Stimulated activated CD8-positive, alpha-beta memory T cell treated with anti-CD3 and anti-CD28 coated beads, Interleukin-7, amount 100 ng/mL, for 48 hours (primary cell): ENCODE measurements around the gene MOAP1.
"Not testable (repeated sequence)": the region's sequence is repeated elsewhere in the genome, so short reads cannot be mapped to it uniquely, and the experiment has no call there.

ENCODE experiments used
- DNase-seq, 2 donors: peaks; one replicate each; pipeline ENCODE4 v3.0.0-alpha.2; 2020; ENCODE audit warnings: low read depth in 1 of 2; ENCODE audit errors: extremely low read depth in 1 of 2

MOAP1 gene

GRCh38 chr14:93150227-93151208 lies 34.2 kb downstream of the MOAP1 start:
- DNase-seq, result no peak

GRCh38 chr14:93148979-93149378 lies 35.7 kb downstream of the MOAP1 start:
- DNase-seq, result no peak

GRCh38 chr14:93146119-93146518 lies 38.6 kb downstream of the MOAP1 start:
- DNase-seq, result peak in 1 of 2 donors; percentile 22

GRCh38 chr14:93142854-93143652 lies 41.6 kb downstream of the MOAP1 start:
- DNase-seq, result no peak

- no peak for DNase-seq
Observed at GRCh38 chr14:93137864-93138263, 46.8 kb downstream of the MOAP1 start.

- DNase-seq, result not testable (repeated sequence)
Observed at GRCh38 chr14:93136508-93136907, 48.2 kb downstream of the MOAP1 start.

- no peak for DNase-seq
Observed at GRCh38 chr14:93136009-93136408, 48.7 kb downstream of the MOAP1 start.

- no peak for DNase-seq
Observed at GRCh38 chr14:93135399-93135798, 49.3 kb downstream of the MOAP1 start.

- DNase-seq, result no peak
Observed at GRCh38 chr14:93133464-93133863, 51.2 kb downstream of the MOAP1 start.

- DNase-seq, result no peak
Observed at GRCh38 chr14:93132472-93133065, 52.1 kb downstream of the MOAP1 start.
